Measurements from ENCODE around the gene ZC3H12C.
"Not testable (repeated sequence)": the region's sequence is repeated elsewhere in the genome, so short reads cannot be mapped to it uniquely, and the experiment has no call there.

ZC3H12C gene

GRCh38 chr11:110185121-110185591, 92.0 kb downstream of the ZC3H12C start:
- DNase-seq (ENCODE audit: low spot score): no peak

GRCh38 chr11:110185599-110185998, 92.4 kb downstream of the ZC3H12C start:
- DNase-seq (ENCODE audit: low spot score): no peak

- DNase-seq (ENCODE audit: low spot score): no peak
These were observed 93.3 kb downstream of the ZC3H12C start for GRCh38 chr11:110186456-110186855.

DNA sequence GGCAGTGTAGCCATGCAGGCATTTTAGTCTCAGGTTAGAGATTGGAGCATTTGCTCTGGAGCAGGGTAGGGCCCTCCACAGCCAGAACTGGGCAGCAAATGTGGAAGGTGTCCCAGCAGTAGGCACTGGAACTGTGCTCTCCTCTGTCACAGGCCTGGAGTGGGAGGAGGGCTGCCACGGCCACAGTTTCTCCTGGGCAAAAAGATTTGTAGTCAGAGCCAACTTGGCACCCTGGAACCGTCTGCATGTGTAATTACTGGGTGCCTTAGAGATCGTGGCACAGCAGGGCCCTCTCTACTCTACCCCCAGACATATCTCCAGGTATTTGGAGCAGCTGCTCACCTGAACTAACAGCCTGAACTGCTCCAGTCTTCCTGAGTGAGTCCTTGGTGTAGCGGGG, 93.7 kb downstream of the ZC3H12C start:
- DNase-seq (ENCODE audit: low spot score): no peak

DNA sequence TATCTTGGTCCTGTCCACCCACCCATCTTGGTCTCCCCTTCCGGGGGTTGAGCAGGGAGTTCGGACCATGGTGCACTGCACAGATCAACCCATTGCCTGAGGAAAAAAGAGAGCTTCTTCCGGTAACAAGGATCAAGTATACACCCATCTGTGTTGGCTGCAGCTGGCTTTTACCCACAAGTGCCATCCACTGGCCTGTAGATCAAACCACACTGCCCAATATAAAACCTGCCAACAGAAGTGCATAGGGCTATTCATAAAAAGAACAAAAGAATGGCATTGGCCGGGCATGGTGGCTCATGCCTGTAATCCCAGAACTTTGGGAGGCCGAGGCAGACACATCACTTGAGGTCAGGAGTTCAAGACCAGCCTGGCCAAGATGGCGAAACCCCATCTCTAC, 94.5 kb downstream of the ZC3H12C start:
- DNase-seq (ENCODE audit: low spot score): no peak

- DNase-seq (ENCODE audit: low spot score): no peak
These were observed 97.7 kb downstream of the ZC3H12C start for GRCh38 chr11:110190885-110191284.

- DNase-seq (ENCODE audit: low spot score): not testable (repeated sequence)
These were observed 99.6 kb downstream of the ZC3H12C start for GRCh38 chr11:110192604-110193282.

DNA sequence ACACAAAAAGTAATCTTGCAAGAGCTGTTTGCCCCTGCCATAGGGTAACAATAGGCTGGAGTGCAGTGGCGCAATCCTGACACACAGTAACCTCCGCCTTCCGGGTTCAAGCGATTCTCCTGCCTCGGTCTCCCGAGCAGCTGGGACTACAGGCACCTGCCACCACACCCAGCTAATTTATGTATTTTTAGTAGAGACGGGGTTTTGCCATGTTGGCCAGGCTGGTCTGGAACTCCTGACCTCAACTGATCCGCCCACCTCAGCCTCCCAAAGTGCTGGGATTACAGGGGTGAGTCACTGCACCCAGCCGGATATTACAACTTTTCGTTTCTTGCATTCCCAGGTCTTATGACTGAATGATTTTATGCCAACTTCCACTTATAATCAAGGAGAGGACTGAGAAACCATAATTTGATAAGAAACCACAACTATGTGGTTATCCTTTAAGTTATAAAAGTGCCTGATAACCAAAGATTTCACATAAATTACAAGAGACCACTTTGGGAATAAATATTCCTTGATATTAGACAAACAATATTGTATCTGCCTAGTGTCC, 101.1 kb downstream of the ZC3H12C start:
- DNase-seq (ENCODE audit: low spot score): not testable (repeated sequence)

GRCh38 chr11:110196241-110196754, 103.1 kb downstream of the ZC3H12C start:
- DNase-seq (ENCODE audit: low spot score): no peak

DNA sequence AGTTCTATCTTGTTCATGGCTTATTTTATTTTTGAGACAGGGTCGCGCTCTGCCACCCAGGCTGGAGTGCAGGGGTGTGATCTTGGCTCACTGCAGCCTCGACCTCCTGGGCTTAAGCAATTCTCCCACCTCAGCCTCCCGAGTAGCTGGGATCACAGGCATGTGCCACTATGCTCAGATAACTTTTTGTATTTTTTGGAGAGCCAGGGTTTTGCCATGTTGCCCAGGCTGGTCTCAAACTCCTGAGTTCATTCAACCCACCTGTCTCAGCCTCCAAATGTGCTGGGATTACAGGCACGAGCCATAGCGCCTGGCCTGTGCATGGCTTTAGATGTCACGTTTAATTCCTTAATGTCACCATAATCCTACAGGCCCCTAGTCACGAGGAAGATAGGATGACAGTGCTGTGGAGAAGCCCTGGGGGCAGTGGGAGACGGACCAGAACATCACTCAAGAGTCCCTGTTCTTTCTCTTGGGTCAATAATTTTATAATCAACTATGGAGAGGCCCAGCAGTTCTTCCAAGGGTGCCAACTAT, 103.8 kb downstream of the ZC3H12C start:
- no peak for DNase-seq (ENCODE audit: low spot score)

DNA sequence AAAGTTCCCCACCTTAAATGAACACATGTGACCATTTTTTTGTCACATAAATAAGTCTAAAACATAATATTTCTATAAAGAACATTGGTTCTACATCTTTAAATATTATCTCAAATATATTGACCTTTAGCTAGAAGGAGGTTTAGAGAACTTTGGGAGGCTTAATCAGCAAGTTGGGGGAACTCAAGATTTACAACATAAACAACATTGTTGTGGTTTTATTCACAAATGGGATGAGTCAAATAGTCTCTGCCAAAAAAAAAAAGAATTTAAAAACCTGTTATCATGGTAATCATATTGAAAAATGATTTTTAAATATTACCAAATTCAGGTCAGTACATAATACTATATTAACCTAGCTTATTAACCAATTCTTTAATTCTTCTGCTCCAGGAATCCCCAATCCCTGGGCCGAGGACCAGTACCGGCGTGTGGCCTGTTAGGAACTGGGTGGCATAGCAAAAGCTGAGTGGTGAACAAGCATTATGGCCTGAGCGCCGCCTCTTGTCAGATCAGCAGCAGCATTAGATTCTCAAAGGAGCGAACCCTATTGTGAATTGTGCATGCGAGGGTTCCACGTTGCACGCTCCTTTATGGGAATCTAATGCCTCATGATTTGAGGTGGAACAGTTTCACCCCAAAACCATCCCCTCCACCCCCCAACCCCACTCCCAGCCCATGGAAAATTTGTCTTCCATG, 105.0 kb downstream of the ZC3H12C start:
- DNase-seq (ENCODE audit: low spot score): no peak

GRCh38 chr11:110199184-110199981, 106.2 kb downstream of the ZC3H12C start:
- DNase-seq (ENCODE audit: low spot score): no peak

GRCh38 chr11:110200241-110200640, 107.0 kb downstream of the ZC3H12C start:
- no peak for DNase-seq (ENCODE audit: low spot score)

DNA sequence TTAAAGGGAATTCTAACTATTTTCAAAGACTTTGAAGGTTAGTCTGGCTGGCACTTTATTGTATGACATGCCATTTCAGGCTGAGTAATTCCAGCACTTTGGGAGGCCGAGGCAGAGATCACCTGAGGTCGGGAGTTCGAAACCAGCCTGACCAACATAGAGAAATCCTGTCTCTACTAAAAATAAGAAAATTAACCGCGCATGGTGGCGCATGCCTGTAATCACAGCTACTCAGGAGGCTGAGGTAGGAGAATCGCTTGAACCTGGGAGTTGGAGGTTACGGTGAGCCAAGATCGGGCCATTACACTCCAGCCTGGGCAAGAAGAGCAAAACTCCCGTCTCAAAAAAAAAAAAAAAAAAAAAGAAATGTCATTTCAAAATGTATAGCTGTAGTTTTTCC, 107.6 kb downstream of the ZC3H12C start:
- no peak for DNase-seq (ENCODE audit: low spot score)

DNA sequence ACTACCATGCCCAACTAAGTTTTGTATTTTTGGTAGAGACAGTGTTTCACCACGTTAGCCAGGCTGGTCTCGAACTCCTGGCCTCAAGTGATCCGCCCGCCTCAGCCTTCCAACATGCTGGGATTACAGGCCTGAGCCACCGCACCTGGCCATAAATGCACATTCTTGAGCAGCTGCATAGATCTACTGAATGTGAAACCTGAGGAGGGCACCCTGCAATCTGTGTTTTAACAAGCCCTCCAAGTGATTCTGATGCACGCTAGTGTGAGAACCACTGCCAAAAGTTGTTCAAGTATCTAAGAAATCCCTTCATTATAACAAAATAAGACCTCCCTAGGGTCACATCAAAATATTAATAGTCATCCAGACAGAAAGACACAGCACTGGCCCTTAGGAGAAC, 113.9 kb downstream of the ZC3H12C start:
- DNase-seq (ENCODE audit: low spot score): no peak

DNA sequence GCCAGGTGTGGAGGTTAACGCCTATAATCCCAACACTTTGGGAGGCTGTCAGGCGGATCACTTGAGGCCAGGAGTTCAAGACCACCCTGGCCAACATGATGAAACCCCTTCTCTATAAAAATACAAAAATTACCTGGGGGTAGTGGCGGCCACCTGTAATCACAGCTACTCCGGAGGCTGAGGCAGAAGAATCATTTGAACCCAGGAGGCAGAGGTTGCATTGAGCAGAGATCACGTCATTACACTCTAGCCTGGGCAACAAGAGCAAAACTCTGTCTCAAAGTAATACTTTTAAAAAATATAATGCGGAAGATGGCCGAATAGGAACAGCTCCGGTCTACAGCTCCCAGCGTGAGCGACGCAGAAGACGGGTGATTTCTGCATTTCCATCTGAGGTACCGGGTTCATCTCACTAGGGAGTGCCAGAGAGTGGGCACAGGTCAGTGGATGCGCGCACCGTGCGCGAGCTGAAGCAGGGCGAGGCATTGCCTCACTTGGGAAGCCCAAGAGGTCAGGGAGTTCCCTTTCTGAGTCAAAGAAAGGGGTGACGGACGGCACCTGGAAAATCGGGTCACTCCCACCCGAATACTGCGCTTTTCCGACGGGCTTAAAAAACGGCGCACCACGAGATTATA, 115.6 kb downstream of the ZC3H12C start:
- not testable (repeated sequence) for DNase-seq (ENCODE audit: low spot score)

GRCh38 chr11:110209313-110209694, 116.1 kb downstream of the ZC3H12C start:
- not testable (repeated sequence) for DNase-seq (ENCODE audit: low spot score)

DNA sequence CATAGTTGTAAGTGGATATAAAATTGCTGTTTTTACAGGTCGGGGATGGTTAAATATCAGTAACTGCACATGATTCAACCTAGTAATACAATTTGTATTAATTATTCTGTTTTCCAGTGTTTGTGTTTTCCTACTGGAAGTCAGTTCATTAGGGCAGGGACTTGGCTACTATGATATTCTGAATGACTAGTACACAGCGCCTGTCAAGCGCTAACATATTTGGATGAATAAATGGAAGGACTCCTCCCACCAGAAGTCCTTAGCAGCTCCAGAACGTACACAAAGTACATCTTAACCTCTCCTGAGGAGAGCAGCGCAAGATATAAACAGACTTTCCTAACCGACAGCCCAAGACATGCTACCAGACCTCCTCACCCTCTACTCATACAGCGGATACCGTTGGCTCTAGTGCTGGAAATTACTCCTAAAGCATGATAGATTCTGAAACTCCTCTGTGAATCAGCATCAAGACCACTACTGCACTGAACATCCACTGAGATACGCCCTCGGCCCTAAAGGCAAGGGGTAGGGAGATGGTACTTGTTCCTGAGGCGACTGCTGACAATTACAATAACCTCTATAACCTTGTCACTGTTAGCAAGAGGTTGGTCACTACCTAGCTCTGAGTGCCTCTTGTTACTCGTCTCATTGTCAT, 124.2 kb downstream of the ZC3H12C start:
- DNase-seq (ENCODE audit: low spot score): no peak

DNA sequence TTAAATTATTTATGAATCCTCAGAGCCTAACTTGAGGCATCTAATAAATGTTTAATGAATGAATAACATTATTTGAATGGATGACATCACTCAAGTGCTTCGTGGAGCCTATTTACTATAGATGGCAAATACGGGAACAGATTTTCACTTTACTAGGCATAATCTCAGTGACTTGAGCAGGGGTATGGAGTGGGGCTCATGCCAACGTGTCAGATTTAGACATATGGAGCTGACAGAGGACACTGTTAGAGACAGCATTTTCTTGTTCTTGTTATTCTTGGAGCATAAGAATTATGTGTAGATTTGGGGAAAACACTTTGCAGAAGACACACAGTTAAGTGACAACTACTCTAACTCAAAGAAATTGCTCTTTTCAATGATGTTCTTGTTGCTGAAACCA, 124.7 kb downstream of the ZC3H12C start:
- DNase-seq (ENCODE audit: low spot score): no peak

- DNase-seq (ENCODE audit: low spot score): no peak
These were observed 126.0 kb downstream of the ZC3H12C start for GRCh38 chr11:110219006-110219785.

Data from HuH-7 (cell line).